Measurements from ENCODE around the gene KDM4C. TPM values are rescaled to one million over a fixed set of nuclear protein-coding genes. Genes with fewer than 3 reads are reported as not detected.

The KDM4C gene
- total RNA-seq, 1 experiment from 2014 or later, result 7.1 TPM

DNA sequence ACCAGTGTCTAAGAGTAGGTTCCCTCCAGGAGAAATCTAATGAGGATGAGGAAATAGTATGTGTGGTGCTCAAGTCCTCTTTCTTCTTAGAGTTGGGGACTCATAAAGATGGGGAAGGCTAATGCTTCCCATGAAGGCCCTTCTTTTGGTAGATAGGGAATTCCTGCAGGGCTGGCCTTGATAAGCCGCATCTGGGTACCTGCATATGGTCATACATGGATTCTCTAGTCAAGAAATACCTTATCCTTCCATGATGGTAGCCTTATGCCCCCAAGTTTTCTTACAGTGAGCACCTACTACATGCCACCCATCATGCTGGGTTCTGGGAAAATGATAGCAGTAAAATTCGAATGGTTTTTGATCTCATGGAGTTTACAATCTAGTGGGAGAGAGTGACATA lies 382.6 kb downstream of the KDM4C start:
- DNase-seq (ENCODE audit: low read depth, low spot score), result no peak
- intact Hi-C loops (cut with micrococcal nuclease; ENCODE audit: unreplicated experiment), result no loop called here
- CTCF ChIA-PET, result no interaction called here
- H3K4me1 ChIP-seq (ENCODE audit: control insufficient read depth, insufficient read depth, low read length), result no peaks in the 10 kb centered on the region
- TF ChIP-seq, protein P1, sequence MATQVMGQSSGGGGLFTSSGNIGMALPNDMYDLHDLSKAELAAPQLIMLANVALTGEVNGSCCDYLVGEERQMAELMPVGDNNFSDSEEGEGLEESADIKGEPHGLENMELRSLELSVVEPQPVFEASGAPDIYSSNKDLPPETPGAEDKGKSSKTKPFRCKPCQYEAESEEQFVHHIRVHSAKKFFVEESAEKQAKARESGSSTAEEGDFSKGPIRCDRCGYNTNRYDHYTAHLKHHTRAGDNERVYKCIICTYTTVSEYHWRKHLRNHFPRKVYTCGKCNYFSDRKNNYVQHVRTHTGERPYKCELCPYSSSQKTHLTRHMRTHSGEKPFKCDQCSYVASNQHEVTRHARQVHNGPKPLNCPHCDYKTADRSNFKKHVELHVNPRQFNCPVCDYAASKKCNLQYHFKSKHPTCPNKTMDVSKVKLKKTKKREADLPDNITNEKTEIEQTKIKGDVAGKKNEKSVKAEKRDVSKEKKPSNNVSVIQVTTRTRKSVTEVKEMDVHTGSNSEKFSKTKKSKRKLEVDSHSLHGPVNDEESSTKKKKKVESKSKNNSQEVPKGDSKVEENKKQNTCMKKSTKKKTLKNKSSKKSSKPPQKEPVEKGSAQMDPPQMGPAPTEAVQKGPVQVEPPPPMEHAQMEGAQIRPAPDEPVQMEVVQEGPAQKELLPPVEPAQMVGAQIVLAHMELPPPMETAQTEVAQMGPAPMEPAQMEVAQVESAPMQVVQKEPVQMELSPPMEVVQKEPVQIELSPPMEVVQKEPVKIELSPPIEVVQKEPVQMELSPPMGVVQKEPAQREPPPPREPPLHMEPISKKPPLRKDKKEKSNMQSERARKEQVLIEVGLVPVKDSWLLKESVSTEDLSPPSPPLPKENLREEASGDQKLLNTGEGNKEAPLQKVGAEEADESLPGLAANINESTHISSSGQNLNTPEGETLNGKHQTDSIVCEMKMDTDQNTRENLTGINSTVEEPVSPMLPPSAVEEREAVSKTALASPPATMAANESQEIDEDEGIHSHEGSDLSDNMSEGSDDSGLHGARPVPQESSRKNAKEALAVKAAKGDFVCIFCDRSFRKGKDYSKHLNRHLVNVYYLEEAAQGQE (IDR thresholded peaks at IDR 0.05; ENCODE audit: insufficient read depth in 1 of 2, low read depth in 2 of 2, low read length in 1 of 2), result no peak
- no peak for TF ChIP-seq POLR2AphosphoS5 (IDR thresholded peaks at IDR 0.05; ENCODE audit: low read depth, low read length)
- no peak for TF ChIP-seq TCF7L2 (IDR thresholded peaks at IDR 0.05; ENCODE audit: low read depth, low read length)
- TF ChIP-seq, protein P2, sequence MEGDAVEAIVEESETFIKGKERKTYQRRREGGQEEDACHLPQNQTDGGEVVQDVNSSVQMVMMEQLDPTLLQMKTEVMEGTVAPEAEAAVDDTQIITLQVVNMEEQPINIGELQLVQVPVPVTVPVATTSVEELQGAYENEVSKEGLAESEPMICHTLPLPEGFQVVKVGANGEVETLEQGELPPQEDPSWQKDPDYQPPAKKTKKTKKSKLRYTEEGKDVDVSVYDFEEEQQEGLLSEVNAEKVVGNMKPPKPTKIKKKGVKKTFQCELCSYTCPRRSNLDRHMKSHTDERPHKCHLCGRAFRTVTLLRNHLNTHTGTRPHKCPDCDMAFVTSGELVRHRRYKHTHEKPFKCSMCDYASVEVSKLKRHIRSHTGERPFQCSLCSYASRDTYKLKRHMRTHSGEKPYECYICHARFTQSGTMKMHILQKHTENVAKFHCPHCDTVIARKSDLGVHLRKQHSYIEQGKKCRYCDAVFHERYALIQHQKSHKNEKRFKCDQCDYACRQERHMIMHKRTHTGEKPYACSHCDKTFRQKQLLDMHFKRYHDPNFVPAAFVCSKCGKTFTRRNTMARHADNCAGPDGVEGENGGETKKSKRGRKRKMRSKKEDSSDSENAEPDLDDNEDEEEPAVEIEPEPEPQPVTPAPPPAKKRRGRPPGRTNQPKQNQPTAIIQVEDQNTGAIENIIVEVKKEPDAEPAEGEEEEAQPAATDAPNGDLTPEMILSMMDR (IDR thresholded peaks at IDR 0.05), result no peak
- TF ChIP-seq SIN3A (IDR thresholded peaks at IDR 0.05; ENCODE audit: borderline replicate concordance, insufficient read depth, low read depth, low read length), result no peak
- no peaks in the 10 kb centered on the region for H3K36me3 ChIP-seq (ENCODE audit: control insufficient read depth, insufficient read depth, low read length)
- in situ Hi-C loops (cut with HindIII; ENCODE audit: low pct_unique_long_range_greater_than_20kb, low sequenced_read_pairs), result no loop called here
- no TSS peak for BruUV-seq (replicated peaks)
- H3K27ac ChIP-seq (ENCODE audit: low read length), result no peak overlapping the region
- no peaks in the 10 kb centered on the region for H3K27me3 ChIP-seq (ENCODE audit: control insufficient read depth, insufficient read depth, low read length)
- ATAC-seq, result no peak
- H3K4me3 ChIP-seq (ENCODE audit: low read depth in 2 of 2, low read length in 2 of 2), result no peak overlapping the region
- no peaks in the 10 kb centered on the region for H3K9me3 ChIP-seq (ENCODE audit: control insufficient read depth, insufficient read depth, low read depth, low read length)
- POLR2A ChIA-PET, result no interaction called here

DNA sequence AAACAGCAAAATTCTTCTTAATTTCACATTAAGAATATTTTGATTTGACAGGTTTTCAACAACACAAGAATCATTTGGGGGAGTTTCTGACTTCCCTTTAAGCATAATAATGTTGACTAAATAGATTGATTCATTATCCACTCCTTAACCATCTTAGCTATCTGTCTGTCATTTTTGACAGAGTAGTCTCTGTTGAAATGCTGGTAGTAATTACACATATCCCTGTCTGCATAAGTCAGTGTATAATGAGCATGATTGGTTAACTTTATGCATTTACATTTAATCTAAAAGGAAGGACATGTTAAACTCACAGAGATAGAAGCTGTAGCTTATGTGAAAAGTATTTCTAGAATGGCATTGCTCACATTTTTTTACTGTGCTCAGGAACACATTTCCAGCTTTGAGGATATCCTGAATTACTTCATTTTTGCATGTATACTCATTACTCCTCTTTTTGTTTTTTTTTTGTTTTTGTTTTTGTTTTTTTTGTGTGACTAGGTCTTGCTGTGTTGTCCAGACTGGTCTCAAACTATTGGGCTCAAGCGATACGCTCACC lies 385.9 kb downstream of the KDM4C start:
- H3K9me3 ChIP-seq (ENCODE audit: control insufficient read depth, insufficient read depth, low read depth, low read length), result no peaks in the 10 kb centered on the region
- ChIA-PET CTCF (no interaction called here), POLR2A (no interaction called here)
- no TSS peak for BruUV-seq (replicated peaks)
- ATAC-seq (no peak), DNase-seq (ENCODE audit: low read depth, low spot score) (no peak)
- H3K36me3 ChIP-seq (ENCODE audit: control insufficient read depth, insufficient read depth, low read length), result no peaks in the 10 kb centered on the region
- no peaks in the 10 kb centered on the region for H3K4me1 ChIP-seq (ENCODE audit: control insufficient read depth, insufficient read depth, low read length)
- TF ChIP-seq, protein P1 (IDR thresholded peaks at IDR 0.05; ENCODE audit: insufficient read depth in 1 of 2, low read depth in 2 of 2, low read length in 1 of 2), result no peak
- TF ChIP-seq POLR2AphosphoS5 (IDR thresholded peaks at IDR 0.05; ENCODE audit: low read depth, low read length) (no peak), TCF7L2 (IDR thresholded peaks at IDR 0.05; ENCODE audit: low read depth, low read length) (no peak), SIN3A (IDR thresholded peaks at IDR 0.05; ENCODE audit: borderline replicate concordance, insufficient read depth, low read depth, low read length) (no peak)
- TF ChIP-seq, protein P2 (IDR thresholded peaks at IDR 0.05), result no peak
- no peak overlapping the region for H3K4me3 ChIP-seq (ENCODE audit: low read depth in 2 of 2, low read length in 2 of 2)
- no peaks in the 10 kb centered on the region for H3K27me3 ChIP-seq (ENCODE audit: control insufficient read depth, insufficient read depth, low read length)
- in situ Hi-C loops (cut with HindIII; ENCODE audit: low pct_unique_long_range_greater_than_20kb, low sequenced_read_pairs), result no loop called here
- intact Hi-C loops (cut with micrococcal nuclease; ENCODE audit: unreplicated experiment), result no loop called here
- no peak overlapping the region for H3K27ac ChIP-seq (ENCODE audit: low read length)
